GM12874 (cell line): ENCODE data around the gene TDP1.

Source experiments
- CTCF ChIP-seq: IDR thresholded peaks from 2 replicates; pipeline ENCODE4 v1.5.1; 2011; ENCODE audit warnings: low read depth, mild to moderate bottlenecking, control low read depth, low read length, moderate library complexity; ENCODE audit not compliant: insufficient read depth

Gene TDP1

GRCh38 chr14:89924268-89924667, 31.5 kb upstream of the TDP1 start:
- TF ChIP-seq CTCF = no peak

- TF ChIP-seq CTCF = no peak
These were observed 29.0 kb upstream of the TDP1 start for GRCh38 chr14:89926694-89927093.

- TF ChIP-seq CTCF = no peak
These were observed 28.4 kb upstream of the TDP1 start for GRCh38 chr14:89927186-89927865.

GRCh38 chr14:89933002-89933401, 22.7 kb upstream of the TDP1 start:
- no peak for TF ChIP-seq CTCF

- TF ChIP-seq CTCF = no peak
These were observed 19.0 kb upstream of the TDP1 start for GRCh38 chr14:89936654-89937185.

GRCh38 chr14:89941830-89942377, 13.8 kb upstream of the TDP1 start:
- no peak for TF ChIP-seq CTCF

- TF ChIP-seq CTCF = no peak
These were observed 8.4 kb upstream of the TDP1 start for GRCh38 chr14:89947344-89947743.
